Testis (tissue), 3 donors: ENCODE measurements around the gene CRYBA4. TPM values are rescaled to one million over a fixed set of nuclear protein-coding genes. Genes with fewer than 3 reads are reported as not detected.
"Not testable (repeated sequence)": the region's sequence is repeated elsewhere in the genome, so short reads cannot be mapped to it uniquely, and the experiment has no call there.

Experiments used
- DNase-seq: peaks from one replicate; pipeline ENCODE4 v3.0.0-alpha.2; 2019
- H3K27ac ChIP-seq, 2 donors: fragments of 200-600 bp; sonication (generic); one replicate each; pipeline ENCODE4 v1.5.1; 2019
- H3K27me3 ChIP-seq: fragments of 200-600 bp; sonication (generic); one replicate; pipeline ENCODE4 v1.5.1; 2019
- H3K36me3 ChIP-seq: fragments of 200-600 bp; sonication (generic); one replicate; pipeline ENCODE4 v1.5.1; 2017; ENCODE audit warnings: low read depth; ENCODE audit errors: missing control alignments
- H3K4me1 ChIP-seq: fragments of 200-600 bp; sonication (generic); one replicate; pipeline ENCODE4 v1.5.1; 2019
- H3K4me3 ChIP-seq, 2 donors: fragments of 200-600 bp; sonication (generic); one replicate each; pipeline ENCODE4 v1.5.1; 2017 to 2019
- H3K9me3 ChIP-seq: fragments of 200-600 bp; sonication (generic); one replicate; pipeline ENCODE4 v1.5.1; 2017
- CTCF ChIP-seq, 3 experiments: fragments of 450-650 bp in 2 of 3; fragments of 200-600 bp in 1 of 3; sonication (generic) in 1 of 3; IDR thresholded peaks; one replicate each; pipeline ENCODE4 v1.5.1; 2016 to 2019; ENCODE audit warnings: antibody characterized with exemption in 3 of 3, mild to moderate bottlenecking in 2 of 3, moderate library complexity in 1 of 3
- POLR2A ChIP-seq: fragments of 450-650 bp; IDR thresholded peaks from one replicate; pipeline ENCODE4 v1.6.1; 2017; ENCODE audit warnings: antibody characterized with exemption, mild to moderate bottlenecking, moderate library complexity
- WGBS, 2 donors: methylation state at CpG; one replicate each; pipeline ENCODE4 v1.1.5; 2018; 5-methylcytosine and 5-hydroxymethylcytosine counted together
- intact Hi-C: fragments of 100-400 bp; cut with DNase I; formaldehyde crosslinking; loops from one replicate; pipeline ENCODE4 v1.15.1; 2023; ENCODE audit warnings: low total_unique reads
- polyA plus RNA-seq: library from polyadenylated mRNA; stranded (reverse); fragments of 350-450 nt; fragmentation: Illumina TruSeq; extraction: RNeasy Lipid Tissue Mini Kit (QIAGEN cat#74804); gene quantifications from one replicate; pipeline ENCODE4 v1.2.3, GENCODE V29; 2014; ENCODE audit warnings: low read depth, low replicate concordance; ENCODE audit not compliant: insufficient read depth
- total RNA-seq, 2 donors: library from RNA; depleted of rRNA; stranded (reverse); fragments of >200 nt; gene quantifications; one replicate each; pipeline ENCODE4 v1.2.3, GENCODE V29; 2016

The CRYBA4 gene
- total and polyA plus RNA-seq, 3 donors from 2014 or later = 0.93 to 2.6 (median 2.3) TPM

DNA sequence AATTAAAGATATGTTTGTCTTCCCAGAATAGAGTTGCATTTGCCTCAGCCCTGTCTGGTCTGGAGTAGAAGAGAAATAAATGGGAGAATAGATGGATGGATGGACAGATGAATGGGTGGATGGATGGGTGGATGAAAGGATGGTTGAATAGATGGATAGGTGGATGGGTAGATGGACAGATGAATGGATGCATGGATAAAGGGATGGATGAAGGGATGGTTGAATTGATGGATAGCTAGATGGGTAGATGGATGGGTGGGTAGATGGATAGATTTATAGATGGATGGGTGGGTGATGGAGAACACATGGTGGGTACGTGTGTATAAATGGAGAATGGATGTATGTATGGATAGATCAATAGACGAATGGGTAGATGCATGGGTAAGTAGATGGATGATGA, 12.5 kb upstream of the CRYBA4 start:
- TF ChIP-seq POLR2A = no peak
- no peak for TF ChIP-seq CTCF (IDR thresholded peaks at IDR 0.05)
- Histone ChIP-seq H3K4me3 (no peak overlapping the region), H3K36me3 (no peaks in the 10 kb centered on the region), H3K27ac (no peak overlapping the region), H3K27me3 (no peaks in the 10 kb centered on the region), H3K9me3 (no peaks in the 10 kb centered on the region), H3K4me1 (no peaks in the 10 kb centered on the region)
- 89 to 90% methylated on average over 2 of the region's 2 CpGs for WGBS, 2 donors
- no peak for DNase-seq
- intact Hi-C loops = no loop called here

DNA sequence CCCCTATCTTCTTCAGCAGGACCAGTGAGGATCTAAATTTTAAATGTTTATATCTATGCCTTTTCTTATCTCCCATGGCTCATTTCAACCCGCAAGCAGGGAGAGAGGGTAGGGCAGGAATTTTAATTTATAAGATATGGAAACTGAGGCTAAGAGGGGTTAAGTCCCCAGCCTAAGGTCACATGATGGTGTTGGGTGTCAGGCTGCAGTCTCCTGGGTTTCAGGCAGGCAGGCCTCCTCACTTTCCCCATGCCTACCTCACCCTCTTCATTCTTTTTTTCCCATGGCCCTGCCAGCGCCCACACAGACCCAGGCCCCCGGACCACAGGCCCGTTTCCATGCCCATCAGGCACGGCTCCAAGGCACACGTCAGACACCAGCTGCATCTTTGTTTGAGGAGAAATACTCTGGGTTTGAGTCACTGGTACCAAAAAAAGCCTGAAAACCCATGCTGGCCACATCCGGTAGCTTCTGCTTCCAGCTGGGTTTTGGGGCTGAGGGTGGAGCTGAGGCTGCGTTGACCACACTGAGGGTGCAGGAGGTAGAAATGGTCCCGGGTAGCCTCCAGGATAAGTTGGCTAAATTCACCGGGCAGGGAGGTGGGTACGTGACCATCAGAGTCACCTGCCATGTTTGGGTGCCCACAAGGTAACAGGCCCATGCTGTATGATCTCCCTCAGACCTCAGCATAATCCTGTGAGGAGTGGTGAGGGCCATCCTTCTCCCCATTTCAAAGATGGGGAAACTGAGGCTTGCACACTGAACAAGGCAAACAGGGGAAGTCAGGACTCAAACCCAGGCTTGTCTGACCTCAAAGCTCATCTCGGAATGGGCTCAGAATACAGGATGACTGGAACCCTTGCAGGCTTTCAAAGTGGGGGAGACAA, 11.4 kb upstream of the CRYBA4 start:
- Histone ChIP-seq H3K4me1 (no peaks in the 10 kb centered on the region), H3K27ac (no peak overlapping the region), H3K9me3 (no peaks in the 10 kb centered on the region), H3K36me3 (no peaks in the 10 kb centered on the region), H3K27me3 (no peaks in the 10 kb centered on the region), H3K4me3 (no peak overlapping the region)
- no peak for DNase-seq
- intact Hi-C loops = no loop called here
- 74 to 80% methylated on average over 10 to 12 of the region's 12 CpGs for WGBS, 2 donors
- no peak for TF ChIP-seq POLR2A
- TF ChIP-seq CTCF (IDR thresholded peaks at IDR 0.05) = no peak

- intact Hi-C loops = no loop called here
Measured at GRCh38 chr22:26610996-26611395, 10.8 kb upstream of the CRYBA4 start.

GRCh38 chr22:26612652-26613051, 9.1 kb upstream of the CRYBA4 start:
- no peaks in the 10 kb centered on the region for H3K9me3 ChIP-seq
- 84 to 90% methylated on average over 4 of the region's 4 CpGs for WGBS, 2 donors
- no peak for TF ChIP-seq CTCF (IDR thresholded peaks at IDR 0.05)
- TF ChIP-seq POLR2A = no peak
- no peaks in the 10 kb centered on the region for H3K27me3 ChIP-seq
- no peak overlapping the region for H3K4me3 ChIP-seq
- peaks cover 3% of the 10 kb centered on the region for H3K4me1 ChIP-seq
- DNase-seq = no peak
- no peaks in the 10 kb centered on the region for H3K36me3 ChIP-seq
- intact Hi-C loops = no loop called here
- H3K27ac ChIP-seq = no peak overlapping the region

More at GRCh38 chr22:26610996-26611395, 10.8 kb upstream of the CRYBA4 start:
- H3K27ac ChIP-seq = no peak overlapping the region
- no peaks in the 10 kb centered on the region for H3K36me3 ChIP-seq
- no peaks in the 10 kb centered on the region for H3K9me3 ChIP-seq
- TF ChIP-seq CTCF (IDR thresholded peaks at IDR 0.05) (no peak), POLR2A (no peak)
- 86 to 100% methylated on average over 2 of the region's 2 CpGs for WGBS, 2 donors
- no peak overlapping the region for H3K4me3 ChIP-seq
- no peak for DNase-seq
- H3K4me1 ChIP-seq = no peaks in the 10 kb centered on the region
- no peaks in the 10 kb centered on the region for H3K27me3 ChIP-seq

- DNase-seq, H3K27me3 ChIP-seq, H3K27ac ChIP-seq, H3K9me3 ChIP-seq, intact Hi-C loops, H3K4me3 ChIP-seq, H3K36me3 ChIP-seq, H3K4me1 ChIP-seq: not testable (repeated sequence)
- WGBS, 2 donors = 39 to 58% methylated on average over 10 of the region's 10 CpGs
Measured at GRCh38 chr22:26613753-26614152, 8.0 kb upstream of the CRYBA4 start.
